Mesenteric fat pad (tissue), 1 donor: Measurements from ENCODE around the gene RGS14. TPM values are rescaled to one million over a fixed set of nuclear protein-coding genes. Genes with fewer than 3 reads are reported as not detected.

Experiments used
- DNase-seq: peaks from one replicate; pipeline ENCODE4 v3.0.0-alpha.2; 2020; ENCODE audit warnings: low spot score
- long read RNA-seq: library from polyadenylated mRNA; unstranded; transcript quantifications from one replicate; pipeline ENCODE4 v2.0.0, GENCODE V29; 2020
- total RNA-seq: library from RNA; stranded (reverse); fragmentation: NEBNext Ultra II Directional; extraction: Animal tissue kit (Norgen Biotek cat#: 25700); gene quantifications from one replicate; pipeline ENCODE4 v1.2.1, GENCODE V29; 2021
- donor health status: DM: yes; HTN: yes; CAD: no.

RGS14 gene, protein sequence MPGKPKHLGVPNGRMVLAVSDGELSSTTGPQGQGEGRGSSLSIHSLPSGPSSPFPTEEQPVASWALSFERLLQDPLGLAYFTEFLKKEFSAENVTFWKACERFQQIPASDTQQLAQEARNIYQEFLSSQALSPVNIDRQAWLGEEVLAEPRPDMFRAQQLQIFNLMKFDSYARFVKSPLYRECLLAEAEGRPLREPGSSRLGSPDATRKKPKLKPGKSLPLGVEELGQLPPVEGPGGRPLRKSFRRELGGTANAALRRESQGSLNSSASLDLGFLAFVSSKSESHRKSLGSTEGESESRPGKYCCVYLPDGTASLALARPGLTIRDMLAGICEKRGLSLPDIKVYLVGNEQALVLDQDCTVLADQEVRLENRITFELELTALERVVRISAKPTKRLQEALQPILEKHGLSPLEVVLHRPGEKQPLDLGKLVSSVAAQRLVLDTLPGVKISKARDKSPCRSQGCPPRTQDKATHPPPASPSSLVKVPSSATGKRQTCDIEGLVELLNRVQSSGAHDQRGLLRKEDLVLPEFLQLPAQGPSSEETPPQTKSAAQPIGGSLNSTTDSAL
- total RNA-seq = 8.2 TPM
- long read RNA-seq, partial matches to known transcripts = 7 of 16 reads
- long read RNA-seq, other reads (novel, unspliced or antisense) = 6 of 16 reads

DNA sequence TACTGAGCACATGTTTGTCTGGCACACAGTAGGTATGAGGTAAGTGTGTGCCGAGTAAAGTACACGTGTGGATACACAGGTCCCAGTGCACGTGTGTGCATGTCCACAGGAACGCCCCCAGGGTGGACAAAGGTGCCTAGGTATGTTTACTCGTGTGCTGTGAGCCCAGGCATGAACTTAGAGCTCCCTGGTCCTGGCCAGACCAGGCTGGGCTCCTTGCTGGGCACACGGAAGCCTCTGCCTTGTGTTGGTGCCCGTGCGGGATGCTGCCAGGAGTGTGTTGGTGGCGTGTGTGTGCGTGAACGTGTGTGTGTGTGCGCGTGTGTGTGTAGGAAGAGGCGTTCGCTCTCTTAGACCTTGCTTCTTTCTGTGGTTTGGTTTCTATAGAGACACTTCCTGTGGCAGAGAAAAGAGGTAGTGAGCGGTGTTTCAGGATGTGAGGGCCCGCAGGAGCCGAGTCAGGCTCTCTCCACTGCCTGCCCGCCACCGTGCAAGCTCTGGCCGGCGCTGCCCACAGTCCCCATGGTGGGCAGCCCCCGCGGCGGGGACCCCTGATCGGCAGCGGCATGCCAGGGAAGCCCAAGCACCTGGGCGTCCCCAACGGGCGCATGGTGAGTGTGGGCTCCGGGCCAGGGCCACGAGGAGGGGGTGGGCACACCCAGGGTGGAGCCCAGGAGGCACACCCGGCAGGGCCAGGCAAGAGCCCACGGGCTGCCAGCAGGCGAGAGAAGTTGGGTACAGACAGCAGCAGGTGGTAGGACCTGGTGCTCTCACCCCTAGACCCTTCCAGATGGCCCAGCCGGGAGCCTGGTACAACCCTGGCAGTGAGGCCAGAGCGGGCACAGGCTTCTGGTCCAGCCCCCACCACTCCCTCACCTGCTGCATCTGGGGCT, at the start of gene RGS14:
RGS14 (plus strand) TSS at position 466 of the 893 bp plus-strand sequence; CDS start at position 567, 101 bp downstream.
- DNase-seq = no peak

- DNase-seq = no peak
Observed at GRCh38 chr5:177308740-177309139, 49.0 kb upstream of the RGS14 start.

- DNase-seq = no peak
Observed at GRCh38 chr5:177309351-177310191, 48.2 kb upstream of the RGS14 start.

DNA sequence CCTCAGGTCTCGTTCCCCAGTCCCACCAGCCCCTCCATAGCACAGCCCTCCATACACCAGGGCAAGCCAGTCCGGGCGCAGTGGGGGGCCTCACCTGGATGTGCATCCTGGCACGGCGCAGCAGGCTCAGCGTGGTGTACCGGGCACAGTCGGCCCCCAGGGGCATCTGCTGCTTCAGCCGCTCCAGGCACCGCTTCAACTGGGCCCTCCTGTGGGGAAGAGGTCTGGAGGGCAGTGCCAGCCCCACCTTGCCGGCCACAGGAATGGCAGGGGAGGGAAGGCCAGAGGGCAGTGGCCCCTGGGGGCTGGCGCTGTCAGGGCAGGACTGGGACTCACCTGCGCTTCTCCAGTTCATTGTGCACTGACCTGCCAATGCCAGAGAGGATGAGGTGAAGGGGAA, 47.4 kb upstream of the RGS14 start:
- DNase-seq = no peak

DNA sequence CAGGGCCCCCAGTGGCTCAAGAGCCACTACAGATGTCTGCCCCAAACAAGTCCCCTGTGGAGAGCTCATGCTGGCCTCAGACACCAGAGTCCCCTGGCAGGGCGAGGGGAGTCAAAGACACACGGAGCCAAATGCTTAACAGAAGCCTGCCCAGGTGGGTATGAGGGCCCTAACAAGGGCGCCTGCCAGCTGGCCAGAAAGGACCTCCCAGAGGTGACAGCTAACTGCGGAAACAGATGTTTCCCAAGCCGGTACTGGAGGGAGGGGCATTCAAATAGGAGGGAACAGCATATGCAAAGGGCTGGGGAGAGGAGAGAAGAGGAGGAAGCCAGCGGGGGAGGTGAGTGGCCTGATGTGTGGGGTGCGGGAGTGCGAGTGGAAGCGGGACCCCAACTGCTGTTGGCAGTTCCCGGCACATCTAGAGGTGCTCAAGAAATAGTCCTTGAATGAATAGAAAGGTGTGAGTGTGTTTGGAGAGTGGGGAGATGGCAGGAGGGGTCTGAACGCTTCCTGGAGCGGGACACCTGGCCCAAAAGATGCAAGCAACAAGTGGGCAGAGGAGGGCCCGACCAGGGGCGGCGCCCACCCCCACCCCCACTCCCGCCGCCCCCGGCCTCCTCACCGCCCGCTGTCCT, 46.9 kb upstream of the RGS14 start:
- DNase-seq = no peak

DNA sequence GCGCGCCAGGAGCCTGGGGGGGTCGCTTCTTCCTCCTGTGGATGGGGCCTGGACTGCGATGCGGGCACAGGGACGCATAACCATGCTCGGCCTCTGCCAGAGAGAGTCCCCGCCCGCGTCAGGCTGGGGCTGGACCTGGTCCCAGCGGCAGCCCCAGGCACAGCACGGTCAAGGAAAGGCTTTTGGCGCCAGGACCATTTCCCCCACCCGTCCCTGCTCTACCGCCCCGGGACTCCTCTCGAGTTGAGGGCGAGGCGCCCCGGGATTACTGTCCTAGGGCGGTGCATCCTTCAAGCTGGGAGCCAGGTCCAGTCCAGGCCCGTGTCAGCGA, 46.4 kb upstream of the RGS14 start:
- DNase-seq = no peak

DNA sequence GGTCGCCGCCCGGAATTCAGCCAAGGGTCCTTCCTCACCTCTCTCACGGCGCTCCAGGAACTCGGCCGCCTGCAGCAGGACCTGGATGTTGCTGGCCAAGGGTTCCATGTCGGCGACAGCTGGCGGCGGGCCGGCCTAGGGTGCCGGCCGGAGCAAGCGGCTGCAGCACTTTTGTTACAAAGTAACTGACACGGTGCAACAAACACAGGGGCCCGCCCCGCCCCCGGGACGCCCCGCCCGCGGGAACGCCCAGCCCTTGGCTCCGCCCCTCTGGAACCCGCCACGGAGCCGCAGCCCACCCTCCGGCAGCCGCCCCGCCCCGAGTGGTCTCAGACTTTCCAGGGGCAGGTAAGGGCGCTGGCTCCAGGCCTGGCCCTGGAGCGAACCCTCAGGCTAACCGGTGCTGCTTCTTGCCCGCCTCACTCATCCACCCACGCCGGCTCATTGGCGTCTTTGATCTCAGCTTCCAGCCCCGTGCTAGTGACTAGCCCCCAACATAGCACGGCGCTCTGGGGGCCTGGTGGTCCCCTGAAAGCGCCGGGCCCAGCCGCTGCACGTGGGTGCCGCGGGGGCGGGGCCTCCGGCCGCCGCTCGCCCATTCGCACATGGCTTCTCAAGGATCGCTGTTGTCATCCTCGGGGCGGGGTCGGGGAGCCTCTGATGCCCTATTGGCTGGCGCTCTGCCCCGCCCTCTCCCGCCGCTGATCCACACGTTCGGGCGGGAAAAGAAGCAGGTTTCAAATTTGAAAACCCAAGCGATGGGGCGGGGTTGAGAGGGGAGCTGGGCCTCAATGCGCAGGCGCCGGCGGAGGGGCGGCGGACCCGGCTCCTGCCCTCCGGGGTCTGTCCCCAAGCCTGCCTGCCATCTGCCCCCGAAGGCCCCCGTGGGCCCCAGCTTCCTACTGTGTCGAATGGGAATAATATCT, 45.7 kb upstream of the RGS14 start, which contains the start of gene MXD3:
MXD3 (minus strand) TSS at position 176 of the 926 bp plus-strand sequence; CDS start at position 108, 68 bp downstream.
- DNase-seq = peak; percentile 96

GRCh38 chr5:177312649-177313181, 45.0 kb upstream of the RGS14 start:
- no peak for DNase-seq

DNA sequence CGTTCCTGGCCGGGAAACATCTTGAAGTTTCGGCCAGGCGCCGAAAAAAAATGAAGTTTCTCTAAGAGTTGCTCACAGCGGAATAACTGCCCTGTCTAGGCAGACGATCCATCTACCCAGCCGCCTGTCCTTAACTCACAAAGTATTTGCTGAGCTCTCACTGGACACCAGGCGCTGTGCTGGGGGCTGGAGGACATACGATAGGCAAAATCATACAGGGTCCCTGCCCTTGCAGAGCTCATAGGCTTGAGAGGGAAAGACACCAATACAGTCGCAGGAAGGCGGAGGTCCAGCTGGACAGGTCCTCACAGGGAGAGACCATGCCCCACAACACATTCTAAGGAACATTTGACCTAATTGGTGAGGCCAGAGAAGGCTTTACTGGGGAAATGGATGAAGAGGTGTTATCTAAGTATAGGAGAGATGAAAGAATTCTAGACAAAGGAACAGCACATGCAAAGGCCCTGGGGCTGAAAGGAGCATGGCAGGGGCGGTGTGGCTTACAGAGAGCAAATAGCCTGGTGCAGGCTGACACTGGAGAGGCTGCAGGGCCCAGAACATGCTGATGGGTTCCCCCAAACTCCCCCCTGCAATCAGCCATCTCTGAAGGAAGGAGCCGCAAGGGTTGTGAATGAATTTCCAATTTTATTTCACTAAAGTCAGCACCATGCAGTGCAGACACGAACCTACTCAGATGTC, 44.0 kb upstream of the RGS14 start:
- DNase-seq = no peak

- DNase-seq = no peak
Observed at GRCh38 chr5:177314376-177315342, 43.1 kb upstream of the RGS14 start.

GRCh38 chr5:177315411-177315810, 42.3 kb upstream of the RGS14 start:
- no peak for DNase-seq

- no peak for DNase-seq
Observed at GRCh38 chr5:177316005-177316404, 41.7 kb upstream of the RGS14 start.

- no peak for DNase-seq
Observed at GRCh38 chr5:177317959-177318377, 39.8 kb upstream of the RGS14 start.

GRCh38 chr5:177319913-177320588, 37.7 kb upstream of the RGS14 start:
- no peak for DNase-seq

GRCh38 chr5:177320879-177321278, 36.8 kb upstream of the RGS14 start:
- DNase-seq = no peak

DNA sequence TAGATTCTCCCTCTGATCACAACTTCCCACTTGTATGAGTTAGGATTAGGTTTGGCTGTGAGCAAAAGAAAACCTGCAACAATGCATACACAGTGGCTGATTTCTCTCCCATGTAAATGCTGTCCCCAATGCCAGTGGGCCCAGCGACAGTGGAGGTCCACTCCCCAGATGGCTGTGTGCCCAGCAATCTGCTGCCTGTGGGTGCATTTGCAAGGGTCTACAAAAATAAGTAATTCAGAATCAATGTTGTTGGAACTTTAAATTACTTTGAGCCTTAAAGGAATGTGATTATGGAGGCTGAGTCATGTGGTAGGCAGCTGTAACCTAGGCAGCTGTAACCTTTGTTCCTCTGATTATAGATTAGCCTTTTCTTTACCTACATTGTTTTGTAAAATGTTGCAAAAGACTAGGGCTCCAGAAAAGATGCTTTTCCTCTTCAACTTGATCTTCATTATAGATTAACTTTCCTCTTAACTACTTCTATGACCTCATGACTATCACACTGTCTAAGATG, 31.8 kb upstream of the RGS14 start:
- no peak for DNase-seq
